Epithelial cell of proximal tubule (primary cell): ENCODE data around the gene SPEM2. TPM values are rescaled to one million over a fixed set of nuclear protein-coding genes. Genes with fewer than 3 reads are reported as not detected.

Experiments
- DNase-seq: peaks from one replicate; pipeline ENCODE4 v3.0.0-alpha.2; 2011; ENCODE audit warnings: low read depth
- H3K4me3 ChIP-seq: 2 replicates; pipeline ENCODE4 v1.5.1; 2011; ENCODE audit warnings: low read depth, mild to moderate bottlenecking, low read length
- total RNA-seq: library from RNA; depleted of rRNA; stranded (reverse); fragments of >200 nt; gene quantifications from 2 replicates; pipeline ENCODE4 v1.2.3, GENCODE V29; 2015
- TF ChIP-seq, protein P1 (sequence below): conservative IDR thresholded peaks from 2 replicates; pipeline ENCODE4 v1.5.1; 2012; ENCODE audit warnings: low read depth, mild to moderate bottlenecking, low read length

SPEM2 gene
- total RNA-seq, 1 donor from 2014 or later = not detected

DNA sequence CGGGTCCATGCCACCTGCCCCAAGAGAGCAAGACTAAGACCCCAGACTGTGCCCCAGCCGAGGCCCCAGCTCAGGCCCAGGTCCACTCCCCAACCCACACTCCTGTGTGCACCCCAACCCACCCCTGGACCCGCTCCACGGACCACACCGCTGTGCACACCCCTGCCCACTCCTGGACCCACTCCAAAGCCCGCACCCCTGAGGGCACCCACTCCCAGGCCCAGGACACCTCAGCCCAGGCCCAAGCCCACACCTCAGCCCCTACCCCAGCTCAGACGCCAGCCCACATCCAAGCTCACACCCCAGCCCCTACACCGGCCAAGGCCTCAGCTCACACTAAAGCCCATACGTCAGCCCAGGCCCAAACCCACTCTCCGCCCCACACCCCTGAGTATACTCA, 4.3 kb downstream of the SPEM2 start:
- TF ChIP-seq, protein P1, sequence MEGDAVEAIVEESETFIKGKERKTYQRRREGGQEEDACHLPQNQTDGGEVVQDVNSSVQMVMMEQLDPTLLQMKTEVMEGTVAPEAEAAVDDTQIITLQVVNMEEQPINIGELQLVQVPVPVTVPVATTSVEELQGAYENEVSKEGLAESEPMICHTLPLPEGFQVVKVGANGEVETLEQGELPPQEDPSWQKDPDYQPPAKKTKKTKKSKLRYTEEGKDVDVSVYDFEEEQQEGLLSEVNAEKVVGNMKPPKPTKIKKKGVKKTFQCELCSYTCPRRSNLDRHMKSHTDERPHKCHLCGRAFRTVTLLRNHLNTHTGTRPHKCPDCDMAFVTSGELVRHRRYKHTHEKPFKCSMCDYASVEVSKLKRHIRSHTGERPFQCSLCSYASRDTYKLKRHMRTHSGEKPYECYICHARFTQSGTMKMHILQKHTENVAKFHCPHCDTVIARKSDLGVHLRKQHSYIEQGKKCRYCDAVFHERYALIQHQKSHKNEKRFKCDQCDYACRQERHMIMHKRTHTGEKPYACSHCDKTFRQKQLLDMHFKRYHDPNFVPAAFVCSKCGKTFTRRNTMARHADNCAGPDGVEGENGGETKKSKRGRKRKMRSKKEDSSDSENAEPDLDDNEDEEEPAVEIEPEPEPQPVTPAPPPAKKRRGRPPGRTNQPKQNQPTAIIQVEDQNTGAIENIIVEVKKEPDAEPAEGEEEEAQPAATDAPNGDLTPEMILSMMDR = no peak
- H3K4me3 ChIP-seq = no peak overlapping the region
- DNase-seq = no peak

DNA sequence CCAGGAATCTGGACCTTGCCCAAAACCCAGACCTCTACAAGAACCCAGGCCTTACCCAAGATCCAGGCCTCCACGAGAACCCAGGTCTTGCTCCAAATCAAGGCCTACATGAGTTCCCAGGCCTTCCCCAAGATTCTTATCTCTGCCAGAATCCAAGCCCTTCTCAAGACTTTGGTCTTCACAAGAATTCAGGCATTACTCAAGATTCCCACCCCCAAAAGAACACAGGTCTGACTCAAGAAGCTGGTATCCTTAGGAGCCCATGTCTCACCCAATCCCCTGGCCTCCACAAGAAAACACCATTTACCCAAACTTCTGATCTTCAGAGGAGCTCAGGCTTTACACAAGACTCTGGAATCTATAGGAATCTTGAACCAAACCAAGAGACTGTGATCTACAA, 5.8 kb downstream of the SPEM2 start:
- no peak for DNase-seq
- TF ChIP-seq, protein P1 = no peak
- no peak overlapping the region for H3K4me3 ChIP-seq

DNA sequence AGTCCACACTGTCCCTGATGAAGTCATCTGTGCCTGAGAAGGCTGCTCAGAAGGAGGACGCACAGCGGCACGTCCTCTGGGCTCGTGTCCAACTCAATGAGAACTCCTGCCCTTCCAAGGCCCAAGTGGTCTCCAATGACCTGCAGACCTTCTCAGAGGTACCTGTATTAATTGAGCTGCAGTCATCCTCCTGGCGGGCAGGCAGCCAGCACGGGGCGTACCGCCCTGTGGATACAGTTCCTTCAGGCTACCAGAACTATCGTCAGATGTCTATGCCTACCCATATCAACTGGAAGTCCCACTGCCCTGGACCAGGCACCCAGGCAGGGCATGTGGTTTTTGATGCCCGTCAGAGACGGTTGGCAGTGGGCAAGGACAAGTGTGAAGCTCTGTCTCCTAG, 6.9 kb downstream of the SPEM2 start:
- no peak for DNase-seq
- TF ChIP-seq, protein P1 = no peak
- H3K4me3 ChIP-seq = no peak overlapping the region

DNA sequence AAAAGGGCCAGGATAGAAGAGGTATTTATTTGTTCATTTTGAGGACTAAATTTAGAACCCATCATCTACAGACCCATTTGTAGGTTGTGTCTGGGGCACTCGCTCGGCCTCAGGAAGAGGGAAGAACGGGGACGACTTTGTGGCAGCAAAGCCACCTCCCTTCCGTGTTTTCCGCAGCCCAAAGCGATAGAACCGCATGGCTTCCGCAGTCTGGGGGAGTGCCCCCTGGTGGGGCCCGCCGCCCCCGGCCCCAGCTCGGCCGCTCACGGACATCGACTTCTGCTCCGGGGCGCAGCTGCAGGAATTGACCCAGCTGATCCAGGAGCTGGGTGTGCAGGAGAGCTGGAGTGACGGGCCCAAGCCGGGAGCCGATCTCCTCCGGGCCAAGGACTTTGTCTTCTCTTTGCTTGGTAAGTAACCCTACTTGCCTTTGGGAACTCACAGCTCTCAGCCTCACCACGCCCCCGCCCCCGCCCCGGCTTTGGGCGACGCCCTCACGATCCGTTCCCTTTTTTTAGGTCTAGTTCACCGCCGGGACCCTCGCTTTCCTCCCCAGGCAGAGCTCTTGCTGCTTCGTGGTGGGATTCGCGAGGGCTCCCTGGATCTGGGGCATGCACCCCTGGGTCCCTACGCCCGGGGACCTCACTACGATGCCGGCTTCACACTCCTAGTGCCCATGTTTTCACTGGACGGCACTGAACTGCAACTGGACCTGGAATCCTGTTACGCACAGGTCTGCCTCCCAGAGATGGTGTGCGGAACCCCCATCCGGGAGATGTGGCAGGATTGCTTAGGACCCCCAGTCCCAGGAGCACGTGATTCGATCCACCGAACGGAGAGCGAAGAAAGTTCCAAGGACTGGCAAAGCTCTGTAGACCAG, 10.5 kb downstream of the SPEM2 start:
- H3K4me3 ChIP-seq = peak overlapping the region; percentile 75
- DNase-seq = no peak
- TF ChIP-seq, protein P1 = peak; percentile 36

DNA sequence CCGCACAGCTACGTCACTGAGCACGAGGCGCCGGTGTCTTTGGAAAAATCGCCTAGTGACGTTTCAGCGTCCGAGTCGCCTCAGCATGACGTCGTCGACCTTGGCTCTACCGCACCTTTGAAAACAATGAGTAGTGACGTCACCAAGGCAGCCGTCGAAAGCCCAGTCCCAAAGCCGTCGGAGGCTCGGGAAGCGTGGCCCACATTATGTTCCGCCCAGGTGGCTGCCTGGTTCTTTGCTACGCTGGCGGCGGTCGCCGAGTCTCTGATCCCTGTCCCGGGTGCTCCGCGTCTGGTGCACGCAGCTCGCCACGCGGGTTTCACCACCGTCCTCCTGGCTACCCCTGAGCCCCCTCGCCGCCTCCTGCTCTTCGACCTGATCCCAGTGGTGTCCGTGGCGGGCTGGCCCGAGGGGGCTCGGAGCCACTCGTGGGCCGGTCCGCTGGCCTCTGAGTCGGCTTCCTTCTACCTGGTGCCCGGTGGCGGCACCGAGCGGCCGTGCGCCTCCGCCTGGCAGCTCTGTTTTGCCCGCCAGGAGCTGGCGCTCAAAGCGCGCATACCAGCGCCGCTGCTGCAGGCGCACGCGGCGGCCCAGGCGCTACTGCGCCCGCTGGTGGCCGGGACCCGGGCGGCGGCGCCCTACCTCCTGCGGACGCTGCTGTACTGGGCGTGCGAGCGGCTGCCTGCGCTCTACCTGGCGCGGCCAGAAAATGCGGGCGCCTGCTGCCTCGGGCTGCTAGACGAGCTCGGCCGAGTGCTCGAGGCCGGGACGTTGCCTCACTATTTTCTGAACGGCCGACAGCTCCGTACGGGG, 11.3 kb downstream of the SPEM2 start:
- peak overlapping the region; percentile 75 for H3K4me3 ChIP-seq
- TF ChIP-seq, protein P1 = peak; percentile 78
- no peak for DNase-seq

DNA sequence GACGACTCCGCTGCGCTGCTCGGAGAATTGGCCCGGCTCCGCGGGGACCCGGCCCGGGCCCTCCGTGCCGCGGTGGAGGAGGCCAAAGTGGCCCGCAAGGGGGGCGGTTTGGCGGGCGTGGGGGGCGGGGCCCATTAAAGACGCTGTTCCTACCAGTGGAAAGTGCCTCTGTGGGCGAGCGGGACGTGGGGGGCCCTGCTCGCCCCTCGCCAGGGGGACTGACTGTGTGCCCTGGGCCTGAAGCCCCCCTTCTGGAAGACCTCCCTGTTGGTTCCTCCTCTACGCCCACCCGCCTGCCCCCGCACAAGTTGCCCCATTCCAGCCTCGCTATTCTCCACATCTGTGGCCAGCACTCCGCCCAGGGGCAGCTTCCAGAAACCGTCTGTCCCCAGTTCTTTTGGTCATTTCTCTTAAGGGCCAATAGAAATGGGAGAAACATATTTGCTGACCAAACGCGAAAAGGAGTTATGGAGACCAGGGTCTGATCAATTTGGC, 12.0 kb downstream of the SPEM2 start:
- peak overlapping the region; percentile 75 for H3K4me3 ChIP-seq
- DNase-seq = no peak
- TF ChIP-seq, protein P1 = no peak
